ENCODE data around the gene RAD18.

RAD18 gene

DNA sequence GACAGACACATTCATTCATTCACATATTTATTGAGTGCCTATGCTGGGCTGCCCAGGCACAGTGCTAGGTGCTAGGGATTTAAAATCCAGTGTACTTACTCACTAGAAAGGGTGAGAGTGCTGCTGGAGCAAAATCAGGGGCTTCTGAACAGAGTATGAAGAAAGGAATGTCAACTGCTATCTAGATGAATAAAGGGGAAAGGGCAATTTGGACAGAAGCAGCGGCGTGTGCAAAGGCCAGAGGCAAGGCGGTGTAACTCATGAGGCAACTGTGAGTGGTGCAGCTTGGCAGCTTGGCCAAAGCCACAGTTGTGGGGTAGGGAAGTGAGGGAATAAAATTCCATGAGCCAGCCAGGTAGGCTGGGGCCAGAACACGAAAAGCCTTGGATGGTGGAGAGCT is 76.7 kb downstream of the RAD18 start:
- no peaks in the 10 kb centered on the region for H4K20me1 ChIP-seq (ENCODE audit: insufficient read depth, low read length)
- H3F3A ChIP-seq (ENCODE audit: insufficient read depth, low read length): no peaks in the 10 kb centered on the region
- no peaks in the 10 kb centered on the region for H3K27me3 ChIP-seq (ENCODE audit: insufficient read depth, low read length)
- no peaks in the 10 kb centered on the region for H3K4me1 ChIP-seq (ENCODE audit: insufficient read depth, low read length, severe bottlenecking)
- no peak overlapping the region for H3K4me2 ChIP-seq (ENCODE audit: low read length)
- H3K36me3 ChIP-seq (ENCODE audit: insufficient read depth, low read length): peaks cover 57% of the 10 kb centered on the region
- H3K9me3 ChIP-seq (ENCODE audit: low read length): peaks cover 8% of the 10 kb centered on the region; the same call in 1 of the 2 replicates
- TF ChIP-seq, protein P1, sequence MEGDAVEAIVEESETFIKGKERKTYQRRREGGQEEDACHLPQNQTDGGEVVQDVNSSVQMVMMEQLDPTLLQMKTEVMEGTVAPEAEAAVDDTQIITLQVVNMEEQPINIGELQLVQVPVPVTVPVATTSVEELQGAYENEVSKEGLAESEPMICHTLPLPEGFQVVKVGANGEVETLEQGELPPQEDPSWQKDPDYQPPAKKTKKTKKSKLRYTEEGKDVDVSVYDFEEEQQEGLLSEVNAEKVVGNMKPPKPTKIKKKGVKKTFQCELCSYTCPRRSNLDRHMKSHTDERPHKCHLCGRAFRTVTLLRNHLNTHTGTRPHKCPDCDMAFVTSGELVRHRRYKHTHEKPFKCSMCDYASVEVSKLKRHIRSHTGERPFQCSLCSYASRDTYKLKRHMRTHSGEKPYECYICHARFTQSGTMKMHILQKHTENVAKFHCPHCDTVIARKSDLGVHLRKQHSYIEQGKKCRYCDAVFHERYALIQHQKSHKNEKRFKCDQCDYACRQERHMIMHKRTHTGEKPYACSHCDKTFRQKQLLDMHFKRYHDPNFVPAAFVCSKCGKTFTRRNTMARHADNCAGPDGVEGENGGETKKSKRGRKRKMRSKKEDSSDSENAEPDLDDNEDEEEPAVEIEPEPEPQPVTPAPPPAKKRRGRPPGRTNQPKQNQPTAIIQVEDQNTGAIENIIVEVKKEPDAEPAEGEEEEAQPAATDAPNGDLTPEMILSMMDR (IDR thresholded peaks at IDR 0.05; ENCODE audit: low read length): no peak
- no peak for TF ChIP-seq EZH2 (IDR thresholded peaks at IDR 0.05; ENCODE audit: borderline replicate concordance, low read length)
- H3K9me2 ChIP-seq (ENCODE audit: low read depth, low read length): no peaks in the 10 kb centered on the region
- no peaks in the 10 kb centered on the region for H3K79me2 ChIP-seq (ENCODE audit: insufficient read depth, low read length)
- H3K9ac ChIP-seq (ENCODE audit: low read length): no peak overlapping the region
- H3K4me3 ChIP-seq (ENCODE audit: low read depth, low read length, poor library complexity, severe bottlenecking): no peak overlapping the region
- H3K27ac ChIP-seq (ENCODE audit: low read depth, low read length, poor library complexity, severe bottlenecking): no peak overlapping the region
- no peak overlapping the region for H2AFZ ChIP-seq (ENCODE audit: low read length)

DNA sequence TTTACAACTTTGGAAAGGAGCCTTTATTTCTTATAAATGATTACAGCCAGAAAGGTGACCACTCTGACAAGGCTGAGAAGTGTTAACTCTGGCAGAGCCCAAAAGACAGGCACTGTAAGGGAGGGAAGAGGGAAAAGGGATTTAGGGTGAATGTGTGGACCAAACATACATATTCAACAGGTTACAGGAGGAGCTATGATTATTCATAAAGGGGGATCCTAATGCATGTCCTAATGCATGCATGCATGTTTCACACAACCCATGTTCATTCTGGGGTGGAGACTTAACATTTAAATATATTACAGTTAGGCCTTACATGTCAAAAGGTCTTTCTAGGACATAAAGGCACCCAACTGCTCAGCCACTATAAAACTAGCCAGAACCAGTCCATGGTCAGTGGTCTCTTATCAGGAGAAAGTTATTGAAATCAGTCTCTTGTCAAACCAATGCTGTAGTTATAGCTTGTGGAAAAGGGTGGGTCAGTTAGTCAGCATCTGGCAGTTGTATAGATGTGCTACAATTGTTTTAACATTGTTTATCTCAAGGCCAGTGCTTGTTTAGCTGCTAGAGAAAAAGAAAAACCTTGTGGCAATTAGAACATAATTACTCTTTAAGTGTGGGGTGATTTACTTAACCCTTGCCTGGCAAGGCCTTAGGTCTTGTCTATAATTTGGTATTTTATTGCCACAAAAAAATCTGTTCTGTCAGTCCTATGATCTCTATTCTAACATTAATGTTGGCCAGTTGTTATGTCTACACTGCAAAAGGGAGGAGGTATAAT is 77.5 kb downstream of the RAD18 start:
- Histone ChIP-seq H3K36me3 (ENCODE audit: insufficient read depth, low read length) (peaks cover 63% of the 10 kb centered on the region), H3K27me3 (ENCODE audit: insufficient read depth, low read length) (no peaks in the 10 kb centered on the region), H3K4me2 (ENCODE audit: low read length) (no peak overlapping the region), H3K27ac (ENCODE audit: low read depth, low read length, poor library complexity, severe bottlenecking) (no peak overlapping the region), H3K79me2 (ENCODE audit: insufficient read depth, low read length) (no peaks in the 10 kb centered on the region), H3K4me1 (ENCODE audit: insufficient read depth, low read length, severe bottlenecking) (no peaks in the 10 kb centered on the region), H3F3A (ENCODE audit: insufficient read depth, low read length) (no peaks in the 10 kb centered on the region), H3K9me3 (ENCODE audit: low read length) (peaks cover 8% of the 10 kb centered on the region; the same call in 1 of the 2 replicates), H2AFZ (ENCODE audit: low read length) (no peak overlapping the region), H3K9ac (ENCODE audit: low read length) (no peak overlapping the region), H4K20me1 (ENCODE audit: insufficient read depth, low read length) (no peaks in the 10 kb centered on the region), H3K4me3 (ENCODE audit: low read depth, low read length, poor library complexity, severe bottlenecking) (no peak overlapping the region), H3K9me2 (ENCODE audit: low read depth, low read length) (no peaks in the 10 kb centered on the region)
- TF ChIP-seq, protein P1 (IDR thresholded peaks at IDR 0.05; ENCODE audit: low read length): no peak
- TF ChIP-seq EZH2 (IDR thresholded peaks at IDR 0.05; ENCODE audit: borderline replicate concordance, low read length): no peak

DNA sequence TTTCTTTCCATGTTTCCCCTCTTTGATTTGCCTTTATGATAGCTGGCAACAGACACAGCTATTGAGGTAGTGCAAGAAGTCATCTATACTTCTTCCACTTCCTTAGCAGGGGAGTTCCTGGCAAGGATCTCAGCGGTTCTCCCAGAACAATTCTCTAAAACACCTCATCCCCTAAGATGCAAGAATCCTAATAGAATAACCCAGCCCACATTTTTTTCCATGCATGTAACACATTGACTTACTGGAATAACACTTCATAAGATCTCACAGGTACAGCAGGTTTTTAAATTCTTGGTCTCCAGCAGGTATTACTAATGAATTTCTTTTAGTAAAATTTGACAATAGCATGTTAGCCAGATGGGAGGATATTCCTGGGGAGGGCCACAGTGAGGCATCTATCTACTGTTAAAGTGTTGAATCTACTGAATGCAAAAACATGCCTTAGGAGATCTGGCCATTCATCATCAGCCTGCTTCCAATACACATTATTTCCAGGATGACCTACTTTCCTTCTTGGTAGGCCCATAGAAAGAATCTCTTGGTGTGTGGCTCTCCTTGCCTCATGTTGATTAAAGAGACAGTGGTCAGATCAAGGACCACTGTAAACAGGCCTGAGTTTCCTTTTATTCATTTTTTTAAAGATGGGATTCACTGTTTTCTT is 78.5 kb downstream of the RAD18 start:
- Histone ChIP-seq H3K36me3 (ENCODE audit: insufficient read depth, low read length) (peaks cover 66% of the 10 kb centered on the region), H3K9me2 (ENCODE audit: low read depth, low read length) (no peaks in the 10 kb centered on the region), H3F3A (ENCODE audit: insufficient read depth, low read length) (no peaks in the 10 kb centered on the region), H2AFZ (ENCODE audit: low read length) (no peak overlapping the region), H3K9me3 (ENCODE audit: low read length) (peaks cover 8% of the 10 kb centered on the region; the same call in 1 of the 2 replicates), H3K4me2 (ENCODE audit: low read length) (no peak overlapping the region), H3K79me2 (ENCODE audit: insufficient read depth, low read length) (no peaks in the 10 kb centered on the region), H3K27me3 (ENCODE audit: insufficient read depth, low read length) (no peaks in the 10 kb centered on the region), H3K9ac (ENCODE audit: low read length) (no peak overlapping the region), H4K20me1 (ENCODE audit: insufficient read depth, low read length) (no peaks in the 10 kb centered on the region), H3K4me1 (ENCODE audit: insufficient read depth, low read length, severe bottlenecking) (no peaks in the 10 kb centered on the region), H3K27ac (ENCODE audit: low read depth, low read length, poor library complexity, severe bottlenecking) (no peak overlapping the region), H3K4me3 (ENCODE audit: low read depth, low read length, poor library complexity, severe bottlenecking) (no peak overlapping the region)
- TF ChIP-seq, protein P1 (IDR thresholded peaks at IDR 0.05; ENCODE audit: low read length): no peak
- no peak for TF ChIP-seq EZH2 (IDR thresholded peaks at IDR 0.05; ENCODE audit: borderline replicate concordance, low read length)

Measured in OCI-LY1 (cell line).